Keratinocyte (primary cell): ENCODE data around the gene USP6. TPM values are rescaled to one million over a fixed set of nuclear protein-coding genes. Genes with fewer than 3 reads are reported as not detected.

Experiments
- DNase-seq: peaks from one replicate; pipeline ENCODE4 v3.0.0-alpha.2; 2011; ENCODE audit warnings: low read depth, missing footprints, low spot score
- FAIRE-seq: peaks from 2 replicates; lab custom pipeline; 2011; peaks lifted over from hg19 to GRCh38; lab: Jason Lieb, UNC
- H2AFZ ChIP-seq: 2 replicates; pipeline ENCODE4 v1.6.0; 2012; ENCODE audit warnings: low read length, control low read depth, inconsistent platforms; ENCODE audit not compliant: control insufficient read depth
- H3K27ac ChIP-seq: 2 replicates; pipeline ENCODE4 v1.5.1; 2011; ENCODE audit warnings: low read length; ENCODE audit not compliant: control insufficient read depth, insufficient read depth
- H3K27me3 ChIP-seq: 3 replicates; pipeline ENCODE4 v1.6.0; 2011; ENCODE audit warnings: low read length; ENCODE audit not compliant: control insufficient read depth, insufficient read depth; ENCODE audit errors: extremely low read depth
- H3K36me3 ChIP-seq, 2 experiments: 2 replicates in 1 of 2; 3 replicates in 1 of 2; pipeline ENCODE4 v1.5.1; 2011; ENCODE audit warnings: low read length in 2 of 2, mild to moderate bottlenecking in 1 of 2; ENCODE audit not compliant: control insufficient read depth in 2 of 2, insufficient read depth in 2 of 2; ENCODE audit errors: extremely low read depth in 1 of 2
- H3K4me1 ChIP-seq: 3 replicates; pipeline ENCODE4 v1.5.1; 2011; ENCODE audit warnings: low read length; ENCODE audit not compliant: control insufficient read depth, insufficient read depth; ENCODE audit errors: extremely low read depth
- H3K4me2 ChIP-seq: 3 replicates; pipeline ENCODE4 v1.6.0; 2011; ENCODE audit warnings: low read depth, low read length; ENCODE audit not compliant: control insufficient read depth, insufficient read depth; ENCODE audit errors: extremely low read depth
- H3K4me3 ChIP-seq, 3 experiments: fragments of 200-600 bp in 1 of 3; sonication (generic) in 1 of 3; 2 replicates in 2 of 3; 3 replicates in 1 of 3; pipeline ENCODE4 v1.5.1; 2011 to 2016; ENCODE audit warnings: low read length in 3 of 3, mild to moderate bottlenecking in 3 of 3, control low read depth in 2 of 3, inconsistent platforms in 1 of 3, low read depth in 1 of 3, mixed read lengths in 1 of 3, mixed run types in 1 of 3, moderate library complexity in 1 of 3; ENCODE audit not compliant: control insufficient read depth in 2 of 3, insufficient read depth in 2 of 3; ENCODE audit errors: extremely low read depth in 1 of 3
- H3K79me2 ChIP-seq: 2 replicates; pipeline ENCODE4 v1.6.0; 2012; ENCODE audit warnings: low read length; ENCODE audit not compliant: control insufficient read depth, insufficient read depth
- H3K9ac ChIP-seq: 3 replicates; pipeline ENCODE4 v1.6.0; 2011; ENCODE audit warnings: low read length; ENCODE audit not compliant: control insufficient read depth, insufficient read depth; ENCODE audit errors: extremely low read depth
- H3K9me1 ChIP-seq: 3 replicates; pipeline ENCODE4 v1.6.0; 2011; ENCODE audit warnings: low read length; ENCODE audit not compliant: control insufficient read depth, insufficient read depth; ENCODE audit errors: extremely low read depth
- H3K9me3 ChIP-seq: 2 replicates; pipeline ENCODE4 v1.5.1; 2012; ENCODE audit warnings: low read depth, low read length; ENCODE audit not compliant: control insufficient read depth
- H4K20me1 ChIP-seq: 3 replicates; pipeline ENCODE4 v1.6.0; 2011; ENCODE audit warnings: low read length; ENCODE audit not compliant: control insufficient read depth, insufficient read depth; ENCODE audit errors: extremely low read depth
- EZH2 ChIP-seq: IDR thresholded peaks from one replicate; pipeline ENCODE4 v1.6.1; 2012; ENCODE audit warnings: inconsistent platforms, mild to moderate bottlenecking, low read length, moderate library complexity
- dilution Hi-C: fragments of 300-500 bp; cut with MboI; formaldehyde crosslinking; loops from one replicate; pipeline ENCODE4 v1.7.0; 2020; ENCODE audit warnings: low sequenced_read_pairs; ENCODE audit not compliant: extremely low pct_ligation_motif_present
- polyA plus RNA-seq, 5 experiments: library from polyadenylated mRNA; depleted of rRNA in 3 of 5; stranded (reverse) in 3 of 5; stranded (forward) in 1 of 5; unstranded in 1 of 5; fragments of >200 nt; gene quantifications; 1 replicate in 1 of 5; 2 replicates in 3 of 5; 3 replicates in 1 of 5; pipeline versions ENCODE4 v1.2.1 to v1.2.3, GENCODE V29; 2011 to 2012; ENCODE audit warnings: missing spikeins in 2 of 5, low read depth in 1 of 5, low replicate concordance in 1 of 5
- TF ChIP-seq, protein P1 (sequence below), 3 experiments: IDR thresholded peaks in 1 of 3; conservative IDR thresholded peaks in 1 of 3; optimal IDR thresholded peaks in 1 of 3; 2 replicates in 2 of 3; 3 replicates in 1 of 3; pipeline versions ENCODE3 to v1.5.1; 2011; ENCODE audit warnings: low read length in 3 of 3, mild to moderate bottlenecking in 3 of 3, moderate library complexity in 2 of 3, control low read depth in 1 of 3, inconsistent platforms in 1 of 3; ENCODE audit not compliant: insufficient read depth in 2 of 3; ENCODE audit errors: extremely low read depth in 1 of 3

The USP6 gene
- polyA plus RNA-seq, 1 donor (not counting 4 experiments of a cell fraction or from before 2014, with no cell fraction given): not detected

DNA sequence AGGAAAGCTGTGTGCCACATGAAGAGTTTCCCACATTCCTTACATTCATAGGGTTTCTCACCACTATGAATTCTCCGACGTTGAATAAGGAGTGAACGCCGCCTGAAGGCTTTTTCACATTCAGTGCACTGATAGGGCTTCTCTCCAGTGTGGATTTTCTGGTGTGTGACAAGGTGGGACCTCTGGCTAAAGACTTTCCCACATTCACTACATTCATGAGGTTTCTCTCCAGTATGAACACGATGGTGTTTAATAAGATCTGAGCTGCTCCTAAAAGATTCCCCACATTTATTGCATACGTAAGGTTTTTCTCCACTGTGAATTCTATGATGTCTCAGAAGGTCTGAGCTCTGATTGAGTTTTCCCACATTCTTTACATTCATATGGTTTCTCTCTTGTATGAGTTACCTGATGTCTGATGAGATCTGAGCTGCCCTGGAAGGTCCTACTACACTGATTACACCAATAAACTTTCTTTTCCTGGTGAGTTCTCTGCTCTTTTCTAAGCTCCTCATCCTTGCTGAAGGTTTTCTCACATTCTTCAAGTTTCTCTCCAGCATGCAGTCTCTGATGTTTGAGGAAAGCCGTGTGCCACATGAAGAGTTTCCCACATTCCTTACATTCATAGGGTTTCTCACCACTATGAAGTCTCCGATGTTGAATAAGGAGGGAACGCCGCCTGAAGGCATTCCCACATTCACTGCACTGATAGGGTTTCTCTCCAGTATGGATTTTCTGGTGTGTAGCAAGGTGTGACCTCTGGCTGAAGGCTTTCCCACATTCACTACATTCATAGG is 65.9 kb downstream of the USP6 start:
- no peaks in the 10 kb centered on the region for H3K36me3 ChIP-seq
- H3K79me2 ChIP-seq: no peaks in the 10 kb centered on the region
- no peak overlapping the region for H3K27ac ChIP-seq
- no peak overlapping the region for H3K9ac ChIP-seq
- TF ChIP-seq EZH2: no peak
- TF ChIP-seq, protein P1, sequence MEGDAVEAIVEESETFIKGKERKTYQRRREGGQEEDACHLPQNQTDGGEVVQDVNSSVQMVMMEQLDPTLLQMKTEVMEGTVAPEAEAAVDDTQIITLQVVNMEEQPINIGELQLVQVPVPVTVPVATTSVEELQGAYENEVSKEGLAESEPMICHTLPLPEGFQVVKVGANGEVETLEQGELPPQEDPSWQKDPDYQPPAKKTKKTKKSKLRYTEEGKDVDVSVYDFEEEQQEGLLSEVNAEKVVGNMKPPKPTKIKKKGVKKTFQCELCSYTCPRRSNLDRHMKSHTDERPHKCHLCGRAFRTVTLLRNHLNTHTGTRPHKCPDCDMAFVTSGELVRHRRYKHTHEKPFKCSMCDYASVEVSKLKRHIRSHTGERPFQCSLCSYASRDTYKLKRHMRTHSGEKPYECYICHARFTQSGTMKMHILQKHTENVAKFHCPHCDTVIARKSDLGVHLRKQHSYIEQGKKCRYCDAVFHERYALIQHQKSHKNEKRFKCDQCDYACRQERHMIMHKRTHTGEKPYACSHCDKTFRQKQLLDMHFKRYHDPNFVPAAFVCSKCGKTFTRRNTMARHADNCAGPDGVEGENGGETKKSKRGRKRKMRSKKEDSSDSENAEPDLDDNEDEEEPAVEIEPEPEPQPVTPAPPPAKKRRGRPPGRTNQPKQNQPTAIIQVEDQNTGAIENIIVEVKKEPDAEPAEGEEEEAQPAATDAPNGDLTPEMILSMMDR (optimal IDR thresholded peaks at IDR 0.05 in 1 of 3, IDR thresholded peaks at IDR 0.05 in 1 of 3, conservative IDR thresholded peaks at IDR 0.05 in 1 of 3; ENCODE audit: extremely low read depth in 1 of 3, insufficient read depth in 2 of 3, low read length in 3 of 3): no peak
- H4K20me1 ChIP-seq: no peaks in the 10 kb centered on the region
- H3K9me1 ChIP-seq: no peaks in the 10 kb centered on the region
- no peaks in the 10 kb centered on the region for H3K4me1 ChIP-seq
- H3K27me3 ChIP-seq: no peaks in the 10 kb centered on the region
- H3K4me2 ChIP-seq: no peak overlapping the region
- DNase-seq (no peak), FAIRE-seq (no peak)
- peaks cover 49% of the 10 kb centered on the region for H3K9me3 ChIP-seq
- H2AFZ ChIP-seq: no peak overlapping the region
- dilution Hi-C loops: no loop called here
- no peak overlapping the region for H3K4me3 ChIP-seq

DNA sequence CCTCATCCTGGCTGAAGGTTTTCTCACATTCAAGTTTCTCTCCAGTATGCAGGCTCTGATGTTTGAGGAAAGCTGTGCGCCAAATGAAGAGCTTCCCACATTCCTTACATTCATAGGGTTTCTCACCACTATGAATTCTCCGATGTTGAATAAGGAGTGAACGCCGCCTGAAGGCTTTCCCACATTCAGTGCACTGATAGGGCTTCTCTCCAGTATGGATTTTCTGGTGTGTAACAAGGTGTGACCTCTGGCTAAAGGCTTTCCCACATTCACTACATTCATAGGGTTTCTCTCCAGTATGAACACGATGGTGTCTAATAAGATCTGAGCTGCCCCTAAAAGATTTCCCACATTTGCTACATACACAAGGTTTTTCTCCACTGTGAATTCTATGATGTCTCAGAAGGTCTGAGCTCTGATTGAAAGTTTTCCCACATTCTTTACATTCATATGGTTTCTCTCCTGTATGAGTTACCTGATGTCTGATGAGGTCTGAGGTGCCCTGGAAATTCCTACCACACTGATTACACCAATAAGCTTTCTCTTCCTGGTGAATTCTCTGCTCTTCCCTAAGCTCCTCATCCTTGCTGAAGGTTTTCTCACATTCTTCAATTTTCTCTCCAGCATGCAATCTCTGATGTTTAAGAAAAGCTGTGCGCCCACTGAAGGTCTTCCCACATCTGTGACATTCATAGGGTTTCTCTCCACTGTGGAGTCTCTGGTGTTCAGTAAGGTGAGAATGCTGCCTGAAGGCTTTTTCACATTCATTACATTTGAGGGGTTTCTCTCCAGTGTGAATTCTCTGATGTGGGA is 67.0 kb downstream of the USP6 start:
- Histone ChIP-seq H3K4me3 (no peak overlapping the region), H3K4me2 (no peak overlapping the region), H3K79me2 (no peaks in the 10 kb centered on the region), H3K27me3 (no peaks in the 10 kb centered on the region), H3K9me3 (peaks cover 49% of the 10 kb centered on the region), H3K27ac (no peak overlapping the region), H3K4me1 (no peaks in the 10 kb centered on the region), H4K20me1 (no peaks in the 10 kb centered on the region), H3K9me1 (no peaks in the 10 kb centered on the region), H3K36me3 (peaks cover 0 to 1% of the 10 kb centered on the region in 2 experiments), H3K9ac (no peak overlapping the region), H2AFZ (no peak overlapping the region)
- DNase-seq: no peak
- TF ChIP-seq, protein P1 (optimal IDR thresholded peaks at IDR 0.05 in 1 of 3, IDR thresholded peaks at IDR 0.05 in 1 of 3, conservative IDR thresholded peaks at IDR 0.05 in 1 of 3; ENCODE audit: extremely low read depth in 1 of 3, insufficient read depth in 2 of 3, low read length in 3 of 3): no peak
- TF ChIP-seq EZH2: no peak
- peak; percentile 29 for FAIRE-seq
- dilution Hi-C loops: no loop called here
